ENCODE measurements around the gene ARSD.
"Not testable (repeated sequence)": the region's sequence is repeated elsewhere in the genome, so short reads cannot be mapped to it uniquely, and the experiment has no call there.

Gene ARSD

GRCh38 chrX:2933125-2933900 lies 4.2 kb upstream of the ARSD start:
- DNase-seq (ENCODE audit: low spot score) = no peak

- DNase-seq (ENCODE audit: low spot score) = no peak
Measured at GRCh38 chrX:2931612-2932011, 2.5 kb upstream of the ARSD start.

DNA sequence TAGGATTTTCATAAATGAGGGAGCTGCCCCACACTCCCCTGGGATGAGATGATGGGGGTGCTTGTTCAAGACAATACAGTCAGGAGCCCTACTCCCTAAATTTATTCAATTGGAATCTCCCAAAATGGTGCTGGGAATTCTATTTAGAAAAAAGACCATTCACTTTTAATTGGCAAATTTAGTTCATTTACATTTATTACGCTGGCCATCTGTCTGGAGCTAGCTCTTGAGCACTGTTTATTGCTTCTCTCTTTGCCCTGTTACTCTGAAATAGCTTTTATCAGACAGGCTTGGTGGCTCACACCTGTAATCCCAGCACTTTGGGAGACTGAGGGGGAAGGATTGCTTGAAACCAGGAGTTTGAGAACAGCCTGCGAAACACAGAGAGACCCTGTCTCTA lies 2.0 kb upstream of the ARSD start:
- no peak for DNase-seq (ENCODE audit: low spot score)

- DNase-seq (ENCODE audit: low spot score) = peak; percentile 41
Measured at GRCh38 chrX:2928191-2928582, 952 bp downstream of the ARSD start.

DNA sequence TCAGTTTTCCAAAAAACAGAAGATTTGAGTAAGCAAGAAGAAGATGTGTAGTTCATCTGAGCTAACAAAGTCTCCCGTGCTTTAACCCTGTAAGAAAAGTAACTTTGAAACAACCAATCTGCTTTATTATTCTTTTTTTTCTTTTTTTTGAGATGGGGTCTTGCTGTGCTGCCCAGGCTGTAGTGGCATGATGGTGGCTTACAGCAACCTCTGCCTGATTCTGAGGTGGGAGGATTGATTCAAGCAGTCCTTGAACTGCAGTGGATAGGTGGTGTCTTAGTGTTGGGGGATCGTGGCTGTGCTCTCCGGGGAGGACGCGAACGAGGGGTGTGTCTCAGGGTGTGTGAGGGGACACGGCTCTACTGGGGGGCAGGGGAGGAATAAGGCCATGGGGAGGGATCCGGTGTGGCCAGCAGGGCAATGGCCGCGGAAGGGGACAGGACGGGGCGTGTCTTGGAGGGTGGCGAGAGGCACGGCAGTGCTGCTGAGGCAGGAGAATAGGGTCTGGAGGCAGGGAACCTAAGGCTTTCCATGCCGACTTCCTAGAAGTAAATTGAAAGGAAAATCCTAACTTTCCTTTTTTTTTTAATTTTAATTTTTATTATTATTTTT lies 2.4 kb downstream of the ARSD start:
- no peak for DNase-seq (ENCODE audit: low spot score)

GRCh38 chrX:2926255-2926654 lies 2.9 kb downstream of the ARSD start:
- DNase-seq (ENCODE audit: low spot score) = not testable (repeated sequence)

GRCh38 chrX:2924151-2924550 lies 5.0 kb downstream of the ARSD start:
- DNase-seq (ENCODE audit: low spot score) = no peak

GRCh38 chrX:2921750-2922149 lies 7.4 kb downstream of the ARSD start:
- no peak for DNase-seq (ENCODE audit: low spot score)

GRCh38 chrX:2921193-2921592 lies 7.9 kb downstream of the ARSD start:
- DNase-seq (ENCODE audit: low spot score) = no peak

GRCh38 chrX:2917767-2918166 lies 11.4 kb downstream of the ARSD start:
- DNase-seq (ENCODE audit: low spot score) = no peak

GRCh38 chrX:2913118-2913517 lies 16.0 kb downstream of the ARSD start:
- no peak for DNase-seq (ENCODE audit: low spot score)

DNA sequence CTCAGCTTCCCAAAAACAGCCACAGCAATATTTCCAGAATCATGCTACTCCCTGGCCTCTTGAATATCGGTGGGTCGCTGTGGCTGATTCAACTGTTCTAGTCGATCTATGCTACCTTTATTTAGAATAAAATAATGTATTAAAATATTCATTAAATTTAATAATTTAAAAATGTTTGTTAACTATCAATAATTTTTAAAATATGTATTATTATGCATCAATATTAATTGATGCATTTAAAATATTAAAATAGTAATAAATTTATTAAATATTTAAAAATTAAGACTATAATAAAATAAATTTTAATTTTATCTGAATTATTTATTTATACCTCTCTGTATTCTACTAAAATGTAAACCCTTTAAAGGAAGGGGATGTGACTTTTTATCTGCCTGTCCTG lies 19.0 kb downstream of the ARSD start:
- no peak for DNase-seq (ENCODE audit: low spot score)

GRCh38 chrX:2908125-2908685 lies 20.9 kb downstream of the ARSD start:
- no peak for DNase-seq (ENCODE audit: low spot score)

GRCh38 chrX:2907295-2907694 lies 21.8 kb downstream of the ARSD start:
- DNase-seq (ENCODE audit: low spot score) = no peak

GRCh38 chrX:2903366-2903765 lies 25.8 kb downstream of the ARSD start:
- no peak for DNase-seq (ENCODE audit: low spot score)

DNA sequence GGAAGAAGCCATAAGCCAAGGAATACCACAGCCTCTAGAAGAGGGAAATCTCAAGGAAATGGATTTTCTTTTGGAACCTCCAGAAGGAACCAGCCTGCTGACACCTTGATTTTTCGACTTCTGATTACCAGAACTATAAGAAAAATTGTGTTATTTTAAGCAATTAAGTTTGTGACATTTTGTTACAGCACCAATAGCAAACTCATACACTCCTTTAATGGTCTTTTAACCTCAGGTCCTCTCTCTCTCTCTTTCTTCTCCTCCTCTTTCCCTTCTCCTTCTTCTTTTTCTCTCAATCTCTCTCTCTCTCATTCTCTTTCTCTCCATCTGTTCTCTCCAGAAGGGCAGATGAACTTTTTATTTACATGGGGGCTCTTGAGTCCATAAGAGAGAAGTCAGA lies 26.3 kb downstream of the ARSD start:
- DNase-seq (ENCODE audit: low spot score) = no peak

GRCh38 chrX:2901367-2902036 lies 27.6 kb downstream of the ARSD start:
- DNase-seq (ENCODE audit: low spot score) = no peak

GRCh38 chrX:2898846-2899512 lies 30.2 kb downstream of the ARSD start:
- no peak for DNase-seq (ENCODE audit: low spot score)

DNA sequence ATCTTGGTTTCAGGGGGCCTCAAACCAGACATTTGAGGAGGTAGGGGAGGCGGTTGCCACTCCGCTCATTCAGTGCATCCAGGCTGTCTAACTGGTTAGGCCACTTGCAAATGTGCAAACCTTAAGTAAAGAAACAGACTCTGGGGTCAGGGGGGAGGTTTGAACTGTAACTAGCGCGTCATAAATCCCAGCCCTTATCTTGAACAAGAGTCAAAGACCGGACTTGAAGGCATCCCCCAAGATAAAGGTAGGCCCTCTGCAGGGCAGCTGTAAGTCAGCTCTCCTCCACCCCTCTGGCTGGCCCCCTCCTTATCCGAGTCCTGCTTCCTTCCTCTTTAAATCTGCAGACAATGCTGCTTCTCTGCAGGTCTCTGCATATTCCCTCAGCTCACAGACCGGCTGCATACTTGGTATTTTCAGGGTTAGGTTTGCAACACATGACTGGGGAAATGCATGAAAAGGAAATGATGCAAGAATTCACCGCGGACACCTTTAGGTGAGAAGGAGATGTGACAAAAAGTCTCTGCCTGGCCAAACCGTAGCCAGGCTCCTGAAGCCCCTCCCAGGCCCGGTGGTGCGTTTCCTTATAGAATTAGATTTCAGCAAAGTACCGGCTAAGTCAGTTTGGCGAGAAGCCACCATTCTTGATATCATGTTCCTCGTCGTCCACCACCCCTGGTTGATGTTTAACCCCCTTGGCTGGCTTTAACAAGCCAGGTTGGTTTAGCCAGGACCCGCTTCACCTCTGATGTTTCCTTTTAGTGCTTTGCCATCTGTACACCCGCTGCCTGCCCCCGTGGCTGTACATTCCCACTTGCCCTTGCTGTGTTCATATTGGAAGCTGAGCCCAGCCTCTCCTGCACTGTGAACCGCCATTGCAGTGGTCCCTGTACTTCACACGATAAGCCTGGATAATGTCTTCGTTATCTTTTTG lies 31.2 kb downstream of the ARSD start:
- peak; percentile 32 for DNase-seq (ENCODE audit: low spot score)

DNA sequence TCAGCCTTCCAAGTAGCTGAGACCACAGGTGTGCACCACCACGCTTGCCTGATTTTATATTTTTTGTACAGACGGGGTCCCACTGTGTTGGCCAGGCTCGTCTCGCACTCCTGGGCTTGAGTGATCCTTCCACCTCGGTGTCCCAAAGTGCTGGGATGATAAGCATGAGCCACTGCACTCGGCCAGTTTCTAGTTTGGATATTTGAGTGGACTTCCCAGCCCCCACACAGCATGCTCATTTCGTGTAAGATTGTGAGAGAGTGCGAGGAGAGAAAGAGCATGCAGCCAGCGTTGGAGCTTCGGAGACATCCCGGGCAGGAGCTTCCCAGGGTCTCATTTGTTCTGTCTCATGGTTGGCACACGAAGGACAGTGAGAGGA lies 31.8 kb downstream of the ARSD start:
- no peak for DNase-seq (ENCODE audit: low spot score)

GRCh38 chrX:2894885-2895292 lies 34.2 kb downstream of the ARSD start:
- DNase-seq (ENCODE audit: low spot score) = no peak

Measured in HuH-7 (cell line).